DMS114 treated with DMSO at 0.1 percent for 48 hours (cell line): ENCODE data around the gene ZNF497.

ENCODE experiments used
- DNase-seq: peaks from one replicate; lab custom pipeline; 2025; ENCODE audit not compliant: unreplicated experiment; lab: John Stamatoyannopoulos, UW

ZNF497 gene

DNA sequence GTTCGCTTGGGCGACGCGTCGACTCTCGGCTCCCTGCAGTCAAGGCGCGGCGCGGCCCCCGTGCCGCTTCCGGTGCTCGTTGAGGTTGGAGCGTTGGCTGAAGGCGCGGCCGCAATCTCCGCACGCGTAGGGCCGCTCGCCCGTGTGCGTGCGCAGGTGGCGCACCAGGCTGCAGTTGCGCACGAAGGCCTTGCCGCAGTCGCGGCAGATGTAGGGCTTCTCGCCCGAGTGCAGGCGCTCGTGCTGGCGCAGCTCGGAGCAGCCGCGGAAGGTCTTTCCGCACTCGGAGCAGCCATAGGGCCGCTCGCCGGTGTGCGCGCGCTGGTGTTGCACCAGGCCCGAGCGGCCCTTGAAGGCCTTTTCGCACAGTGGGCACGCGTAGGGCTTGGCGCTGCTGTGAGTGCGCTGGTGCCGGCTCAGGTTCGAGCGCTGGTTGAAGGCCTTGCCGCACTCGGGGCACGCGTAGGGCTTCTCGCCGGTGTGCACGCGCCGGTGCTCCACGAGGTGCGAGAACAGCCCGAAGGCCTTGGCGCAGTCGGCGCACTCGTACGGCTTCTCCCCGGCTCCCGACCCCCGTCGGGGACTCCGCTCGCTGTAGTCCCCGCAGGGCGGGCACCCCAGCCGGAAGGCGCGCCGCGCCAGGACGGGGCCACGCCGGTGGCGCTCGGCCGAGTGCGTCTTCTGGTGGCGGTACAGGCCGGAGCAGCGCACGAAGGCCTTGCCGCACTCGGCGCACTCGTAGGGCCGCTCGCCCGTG lies 5.3 kb upstream of the ZNF497 start:
- DNase-seq, result no peak

GRCh38 chr19:58366585-58367430 lies 4.3 kb upstream of the ZNF497 start:
- DNase-seq, result no peak

DNA sequence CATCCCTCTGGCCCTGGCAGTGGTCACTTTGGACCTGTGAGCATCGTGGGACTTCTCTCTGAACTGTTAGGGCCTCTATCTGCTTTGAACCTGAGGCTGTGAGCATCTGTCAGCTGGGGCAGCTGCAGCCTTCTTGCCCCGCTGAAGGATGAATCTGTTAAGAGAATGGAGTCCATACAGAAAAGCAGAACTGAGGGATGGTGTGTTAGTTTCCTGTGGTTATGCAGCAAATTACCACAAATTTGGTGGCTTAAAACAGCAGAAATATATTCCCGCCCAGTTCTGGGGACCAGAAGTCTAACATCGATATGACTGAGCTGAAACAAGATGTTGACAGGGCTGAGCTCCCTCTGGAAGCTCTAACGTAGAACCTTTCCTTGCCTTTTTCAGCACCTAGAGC lies 1.6 kb upstream of the ZNF497 start:
- no peak for DNase-seq

DNA sequence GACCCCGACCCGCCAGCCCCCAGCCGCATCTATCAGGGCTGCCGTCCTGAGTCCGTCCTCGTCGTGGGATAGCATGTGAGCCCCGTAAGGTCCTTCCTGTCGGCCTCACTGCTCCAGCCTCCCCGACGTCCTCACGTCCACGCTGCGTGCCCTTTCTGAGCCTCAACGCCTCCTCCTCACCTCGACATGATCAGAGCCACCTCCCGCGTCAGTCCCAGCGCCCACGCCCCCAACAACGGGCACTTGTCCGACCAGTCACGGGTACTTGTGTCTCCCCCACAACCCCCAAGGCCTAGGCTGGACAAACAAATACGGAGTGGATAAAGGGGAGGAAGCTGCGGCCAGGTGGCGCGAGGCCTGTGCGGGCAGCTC lies 665 bp downstream of the ZNF497 start:
- DNase-seq, result peak; percentile 58

DNA sequence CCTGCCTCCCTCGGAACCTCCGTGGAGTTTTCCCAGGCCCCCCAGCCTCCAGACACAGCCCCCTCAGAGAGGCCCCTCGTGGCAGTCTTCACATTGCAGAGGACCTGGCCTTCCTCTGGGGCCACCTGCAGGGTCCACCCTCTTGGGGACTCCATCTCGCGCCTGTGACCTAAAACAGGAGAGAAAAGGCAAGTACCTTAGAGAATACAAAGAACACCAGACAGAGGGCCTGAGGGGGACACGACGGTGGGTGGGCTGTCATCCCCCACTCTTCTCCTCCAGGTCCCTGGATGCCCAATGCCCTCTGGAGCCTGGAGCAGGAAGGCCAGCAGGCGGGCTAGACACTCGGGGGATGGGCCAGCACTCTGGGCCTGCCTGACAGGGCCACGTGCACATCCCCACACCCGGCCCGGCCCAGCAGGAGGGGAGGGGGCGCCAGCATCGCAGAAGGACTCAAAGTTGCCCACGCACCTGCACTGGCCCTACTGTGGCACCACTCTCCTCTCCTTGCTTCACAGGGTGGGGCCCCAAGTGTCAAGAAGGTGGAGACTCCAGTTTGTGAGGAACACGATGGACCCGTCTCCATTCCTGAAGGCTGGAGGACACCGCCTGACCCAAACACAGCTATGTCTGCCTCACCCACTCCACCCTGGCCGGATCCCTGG lies 4.9 kb downstream of the ZNF497 start:
- no peak for DNase-seq

DNA sequence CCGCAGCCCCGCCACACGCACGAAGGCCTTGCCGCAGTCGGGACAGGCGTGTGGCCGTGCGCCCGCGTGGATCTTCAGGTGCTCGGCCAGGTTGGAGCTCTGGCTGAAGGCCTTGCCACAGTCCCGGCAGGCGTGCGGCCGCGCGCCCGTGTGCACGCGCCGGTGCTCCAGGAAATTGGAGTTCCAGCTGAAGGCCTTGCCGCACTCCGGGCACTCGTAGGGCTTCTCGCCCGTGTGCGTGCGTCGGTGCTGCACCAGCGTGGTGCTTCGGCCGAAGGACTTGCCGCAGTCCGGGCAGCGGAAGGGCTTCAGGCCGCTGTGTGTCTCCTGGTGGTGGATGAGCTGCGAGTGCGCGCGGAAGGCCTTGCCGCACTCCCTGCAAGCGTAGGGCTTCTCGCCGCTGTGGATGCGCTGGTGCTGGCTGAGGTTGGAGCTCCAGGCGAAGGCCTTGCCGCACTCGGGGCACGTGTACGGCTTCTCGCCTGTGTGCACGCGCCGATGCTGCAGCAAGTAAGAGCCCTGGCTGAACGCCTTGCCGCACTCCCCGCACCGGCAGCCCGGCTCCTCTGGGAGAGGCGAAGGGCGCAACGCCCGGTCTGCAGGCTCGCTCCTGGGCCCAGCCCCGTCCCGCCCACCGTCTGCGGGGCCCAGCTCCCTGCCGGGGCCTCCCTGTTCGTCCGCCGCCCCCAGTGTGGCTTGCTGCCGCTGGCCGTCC lies 5.6 kb downstream of the ZNF497 start:
- no peak for DNase-seq

GRCh38 chr19:58355908-58356765 lies 6.4 kb downstream of the ZNF497 start:
- no peak for DNase-seq

GRCh38 chr19:58355215-58355796 lies 7.2 kb downstream of the ZNF497 start:
- no peak for DNase-seq

GRCh38 chr19:58354478-58355030 lies 8.0 kb downstream of the ZNF497 start:
- DNase-seq, result no peak

- no peak for DNase-seq
These were observed 8.7 kb downstream of the ZNF497 start for GRCh38 chr19:58353717-58354477.

DNA sequence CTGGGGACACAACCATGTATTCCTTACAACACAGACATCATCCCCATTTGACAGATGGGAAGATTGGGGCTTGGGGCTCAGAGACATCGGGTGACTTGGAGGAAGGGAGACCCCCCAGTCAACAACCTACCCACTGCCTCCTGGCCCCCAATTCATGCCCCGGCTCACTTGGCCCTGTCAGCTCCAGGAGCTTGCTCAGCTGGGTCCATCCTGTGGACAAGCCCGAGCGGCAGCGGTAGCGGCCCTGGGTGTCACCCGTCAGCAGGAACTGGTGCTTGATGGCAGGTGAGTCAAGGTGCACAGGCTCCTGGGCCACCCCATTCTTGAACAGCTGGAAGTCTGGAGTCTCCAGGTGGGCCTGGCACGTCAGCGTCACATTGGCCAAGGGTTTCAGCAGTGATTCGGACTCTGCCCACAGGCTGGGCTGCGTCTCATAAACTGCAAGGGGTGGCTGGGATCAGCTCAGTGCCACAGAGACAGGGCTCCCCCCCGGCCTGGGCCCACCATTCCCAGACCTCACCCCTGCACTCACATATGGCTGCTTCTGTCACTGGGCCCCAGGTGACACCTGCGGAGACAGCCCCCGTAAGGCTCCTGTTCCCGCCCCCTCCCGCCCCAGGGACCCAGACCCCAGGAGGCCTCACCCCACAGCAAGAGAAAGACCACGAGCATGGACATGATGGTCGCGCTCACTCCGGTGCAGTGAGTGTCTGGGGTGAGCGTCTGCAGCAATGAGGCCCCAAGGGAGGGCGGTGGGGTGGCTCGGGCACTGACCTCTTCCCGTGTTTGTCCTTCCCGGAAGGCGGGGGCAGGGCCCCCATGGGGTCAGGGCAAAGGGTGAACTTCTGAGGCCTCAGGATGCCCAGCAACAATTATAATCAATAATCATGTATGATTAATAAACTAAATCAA lies 9.5 kb downstream of the ZNF497 start, which contains the start of gene A1BG:
TSS of gene A1BG (minus strand) at position 733 of the 912 bp plus-strand sequence. CDS start at position 678, 55 bp downstream.
- DNase-seq, result no peak

DNA sequence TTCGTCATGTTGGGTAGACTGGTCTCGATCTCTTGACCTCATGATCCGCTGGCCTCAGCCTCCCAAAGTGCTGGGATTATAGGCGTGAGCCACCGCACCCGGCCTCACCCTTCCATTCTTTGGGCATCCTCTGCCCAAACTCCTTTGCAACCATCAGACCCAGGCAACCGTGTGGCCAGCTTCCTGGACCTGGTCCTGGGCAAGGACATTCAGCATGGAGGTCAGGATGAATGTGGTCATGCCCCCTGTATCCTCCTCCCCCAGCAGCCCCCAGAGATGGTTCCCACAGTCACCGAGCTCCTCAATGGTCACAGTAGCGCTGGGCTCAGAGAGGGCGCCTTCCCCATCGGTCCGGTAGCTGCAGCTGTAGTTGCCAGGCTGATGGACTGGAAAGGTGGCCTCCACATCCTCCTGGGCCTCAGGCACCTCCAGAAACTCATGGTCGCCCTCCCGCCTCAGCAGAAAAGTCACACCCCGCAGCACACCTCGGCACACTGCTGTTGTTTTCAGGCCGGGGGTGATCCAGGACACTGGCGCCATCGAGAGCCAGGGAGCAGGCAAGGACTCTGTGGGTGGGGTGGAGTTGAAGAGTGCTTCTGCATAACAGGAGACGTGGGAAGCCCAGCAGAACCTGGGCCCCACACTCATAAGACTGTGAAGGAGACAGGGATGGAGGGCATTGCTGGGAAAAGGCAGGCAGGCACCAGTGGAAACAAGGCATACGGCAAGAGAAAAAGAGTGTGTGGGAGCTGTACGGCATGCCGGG lies 10.4 kb downstream of the ZNF497 start:
- no peak for DNase-seq

- DNase-seq, result no peak
These were observed 11.0 kb downstream of the ZNF497 start for GRCh38 chr19:58351558-58351878.

DNA sequence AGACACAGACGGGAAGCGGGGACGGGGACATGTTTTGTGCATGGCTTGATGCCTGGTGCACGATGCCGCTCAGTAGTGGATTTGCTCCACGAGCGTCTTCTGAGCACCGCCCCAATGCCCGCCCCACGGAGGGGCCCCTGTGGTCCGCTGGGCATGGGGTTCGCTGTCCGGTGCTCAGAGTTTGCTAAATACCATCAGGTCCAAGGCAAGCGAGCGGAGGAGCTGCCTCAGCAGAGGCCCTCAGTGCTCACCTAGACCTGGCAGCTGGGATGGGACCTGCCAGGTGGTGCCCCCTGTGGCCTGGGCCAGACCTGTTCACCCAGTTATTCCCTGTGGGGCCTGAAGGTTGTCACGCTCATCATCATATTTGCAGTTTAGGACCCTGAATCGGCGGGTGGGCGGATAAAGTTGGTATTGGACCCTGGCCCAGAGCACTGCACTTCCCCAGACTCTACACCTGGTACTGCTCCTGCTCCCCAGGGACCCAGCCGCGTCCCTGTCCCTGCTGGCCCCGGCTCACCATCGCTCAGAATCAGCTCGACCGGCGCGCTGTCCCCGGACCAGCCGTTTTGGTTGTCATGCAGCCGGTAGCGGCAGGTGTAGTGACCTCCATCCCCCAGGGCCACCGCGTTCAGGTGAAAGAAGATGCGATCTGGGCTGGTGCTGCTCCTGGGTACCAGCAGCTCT lies 11.5 kb downstream of the ZNF497 start:
- DNase-seq, result no peak

DNA sequence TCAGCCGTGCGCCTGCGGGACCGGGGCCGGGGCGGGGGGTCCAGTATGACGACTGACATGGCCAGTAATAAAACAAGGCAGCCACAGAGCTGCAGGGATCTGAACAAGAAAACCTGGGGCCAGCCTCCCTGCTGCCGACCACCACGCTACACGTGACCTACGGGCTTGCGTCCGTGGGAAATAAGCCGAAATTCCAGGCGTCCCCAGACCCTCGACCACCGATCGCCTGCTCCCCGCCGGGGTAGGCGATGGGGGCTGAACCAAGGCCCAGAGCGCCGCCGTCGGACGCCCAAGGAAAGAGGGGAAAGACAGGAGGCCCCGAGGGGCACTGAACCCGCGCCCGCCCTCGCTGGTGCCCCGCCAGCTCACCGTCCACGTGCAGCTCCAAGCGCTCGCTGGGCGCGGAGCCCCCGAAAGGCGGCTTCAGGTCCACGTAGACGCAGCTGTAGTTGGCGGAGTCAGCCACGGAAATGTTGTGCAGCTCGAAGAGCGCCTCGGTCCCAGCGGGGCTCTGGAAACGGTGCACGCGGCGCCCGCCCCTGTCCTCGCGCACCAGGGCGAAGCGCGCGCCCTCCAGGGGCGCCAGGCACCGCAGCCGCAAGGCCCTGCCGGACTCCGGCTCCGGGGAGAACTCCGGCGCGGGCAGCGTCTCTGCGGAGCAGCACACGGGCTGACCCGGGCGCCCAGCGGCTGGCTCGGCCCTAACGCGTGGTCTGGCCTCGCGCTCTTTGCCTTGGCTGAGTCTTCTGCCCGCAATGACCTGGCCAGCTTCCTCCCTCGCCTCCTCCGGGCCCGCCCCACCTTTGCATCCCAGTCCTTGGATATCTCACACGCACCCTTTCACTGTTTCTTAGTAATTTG lies 12.3 kb downstream of the ZNF497 start:
- DNase-seq, result no peak

GRCh38 chr19:58349590-58349989 lies 13.0 kb downstream of the ZNF497 start:
- DNase-seq, result no peak
